HL-60/S4 (cell line): ENCODE measurements around the gene CAMK2N2.

Experiments
- in situ Hi-C: fragments of 300-500 bp; cut with MboI; formaldehyde crosslinking; loops from 2 replicates; pipeline ENCODE4 v1.14.3; 2022; ENCODE audit warnings: low sequenced_read_pairs

CAMK2N2 gene

DNA sequence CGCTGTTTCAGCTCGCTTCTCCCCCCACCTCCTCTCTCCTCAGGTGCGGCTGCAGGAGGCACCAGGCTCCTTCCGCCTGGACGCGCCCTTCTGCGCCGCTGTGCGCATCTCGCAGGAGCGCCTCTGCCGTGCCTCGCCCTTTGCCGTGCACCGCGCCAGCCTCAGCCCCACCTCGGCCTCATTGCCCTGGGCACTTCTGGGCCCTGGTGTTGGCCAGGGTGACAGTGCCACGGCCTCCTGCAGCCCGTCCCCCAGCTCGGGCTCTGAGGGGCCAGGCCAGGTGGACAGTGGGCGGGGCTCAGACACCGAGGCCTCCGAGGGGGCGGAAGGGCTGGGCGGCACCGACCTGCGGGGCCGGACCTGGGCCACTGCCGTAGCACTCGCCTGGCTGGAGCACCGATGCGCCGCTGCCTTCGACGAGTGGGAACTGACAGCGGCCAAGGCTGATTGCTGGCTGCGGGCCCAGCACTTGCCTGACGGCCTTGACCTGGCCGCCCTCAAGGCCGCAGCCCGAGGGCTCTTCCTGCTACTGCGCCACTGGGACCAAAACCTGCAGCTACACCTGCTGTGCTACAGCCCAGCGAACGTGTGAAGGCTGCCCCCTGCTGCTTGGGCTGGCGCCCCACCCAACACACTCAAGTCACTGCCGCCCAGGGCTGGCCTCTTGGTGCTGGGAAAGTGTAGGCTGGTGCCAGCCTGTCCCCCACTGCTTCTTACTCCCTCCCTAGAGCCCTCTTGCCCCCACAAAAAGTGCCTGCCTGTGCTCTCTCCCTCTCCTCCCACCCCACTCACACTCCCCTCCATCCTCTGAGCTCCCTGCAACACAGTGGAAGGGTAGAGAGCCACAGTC, 19.7 kb downstream of the CAMK2N2 start:
- in situ Hi-C loops, result no loop called here

DNA sequence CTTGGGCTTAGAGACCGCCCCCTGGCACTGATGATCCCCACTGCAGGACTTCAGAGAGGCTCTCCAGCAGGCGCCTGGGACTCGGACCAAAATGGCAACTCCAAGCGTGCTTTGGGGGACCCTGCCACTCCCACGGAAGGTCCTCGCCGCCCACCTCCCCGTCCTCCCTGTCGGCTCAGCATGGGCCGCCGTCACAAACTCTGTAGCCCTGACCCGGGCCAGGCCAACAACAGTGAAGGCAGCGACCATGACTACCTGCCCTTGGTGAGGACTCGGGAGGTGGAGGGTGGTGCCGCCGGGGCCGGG, 20.3 kb downstream of the CAMK2N2 start:
- in situ Hi-C loops, result no loop called here

DNA sequence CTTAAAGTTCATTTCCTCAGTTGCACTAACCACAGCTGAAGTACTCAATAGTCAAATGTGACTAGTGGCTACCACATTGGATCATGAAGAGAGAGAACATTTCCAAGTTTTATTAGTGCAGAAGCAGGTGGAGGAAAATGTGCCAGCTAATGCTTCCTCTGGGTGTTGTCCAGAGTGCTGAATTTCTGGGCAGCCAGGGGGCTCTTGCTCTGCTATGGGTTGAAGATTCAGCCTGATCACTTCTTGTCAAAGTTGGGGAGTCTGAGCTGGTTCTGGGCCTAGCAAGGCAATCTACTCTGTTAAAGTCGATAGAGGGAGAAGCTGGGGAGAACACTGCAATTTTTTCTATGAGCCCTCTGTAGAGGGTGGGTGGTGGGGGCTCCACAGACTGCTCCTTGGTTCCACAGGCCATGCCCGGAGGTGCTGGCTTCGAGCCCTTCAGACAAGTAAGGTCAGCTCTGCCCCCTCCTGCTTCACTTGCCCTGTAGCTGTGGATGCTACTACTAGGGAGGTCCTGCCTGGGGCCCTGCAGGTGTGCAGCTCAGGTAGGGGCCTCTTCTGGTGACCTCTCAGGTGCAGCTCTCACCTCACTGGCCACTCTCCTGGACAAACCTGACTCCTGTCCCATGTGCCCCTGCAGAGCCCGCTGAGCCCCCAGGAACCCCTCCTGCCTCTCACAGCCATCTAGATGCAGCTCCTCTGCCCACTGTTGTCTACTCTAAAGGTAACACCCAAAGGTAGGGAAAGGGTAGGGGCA, 20.8 kb downstream of the CAMK2N2 start:
- in situ Hi-C loops, result no loop called here

DNA sequence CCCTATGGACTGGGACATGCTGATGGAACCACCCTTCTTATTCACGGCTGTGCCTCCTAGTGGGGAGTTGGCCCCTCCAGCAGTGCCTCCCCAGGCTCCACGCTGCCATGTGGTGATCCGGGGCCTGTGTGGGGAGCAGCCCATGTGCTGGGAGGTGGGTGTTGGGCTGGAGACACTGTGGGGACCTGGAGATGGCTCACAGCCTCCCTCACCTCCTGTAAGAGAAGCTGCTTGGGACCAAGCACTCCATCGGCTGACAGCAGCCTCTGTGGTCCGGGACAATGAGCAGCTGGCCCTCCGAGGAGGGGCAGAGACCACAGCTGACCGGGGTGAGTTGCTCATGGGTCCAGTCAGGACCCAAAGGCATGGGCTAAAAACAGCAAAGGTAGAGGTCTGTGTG, 21.6 kb downstream of the CAMK2N2 start:
- in situ Hi-C loops, result no loop called here

DNA sequence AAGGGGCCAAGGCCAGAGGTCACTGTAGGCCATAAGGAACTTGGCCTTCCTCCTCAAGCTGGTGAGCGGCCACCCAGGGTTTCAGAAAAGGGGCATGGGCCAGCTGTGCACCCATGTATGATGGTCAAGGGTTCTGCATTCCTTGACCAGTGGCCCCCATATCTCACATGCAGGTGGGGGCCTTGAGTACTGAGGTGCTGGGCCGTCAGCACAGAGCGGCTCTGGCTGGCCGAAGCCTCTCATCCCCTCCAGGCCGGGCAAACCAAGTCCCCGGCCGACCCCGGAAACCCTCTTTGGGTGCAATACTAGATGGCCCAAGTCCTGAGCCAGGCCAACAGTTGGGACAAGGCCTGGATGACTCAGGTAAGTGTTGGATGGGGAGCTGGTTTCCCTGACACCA, 22.1 kb downstream of the CAMK2N2 start:
- in situ Hi-C loops, result no loop called here

DNA sequence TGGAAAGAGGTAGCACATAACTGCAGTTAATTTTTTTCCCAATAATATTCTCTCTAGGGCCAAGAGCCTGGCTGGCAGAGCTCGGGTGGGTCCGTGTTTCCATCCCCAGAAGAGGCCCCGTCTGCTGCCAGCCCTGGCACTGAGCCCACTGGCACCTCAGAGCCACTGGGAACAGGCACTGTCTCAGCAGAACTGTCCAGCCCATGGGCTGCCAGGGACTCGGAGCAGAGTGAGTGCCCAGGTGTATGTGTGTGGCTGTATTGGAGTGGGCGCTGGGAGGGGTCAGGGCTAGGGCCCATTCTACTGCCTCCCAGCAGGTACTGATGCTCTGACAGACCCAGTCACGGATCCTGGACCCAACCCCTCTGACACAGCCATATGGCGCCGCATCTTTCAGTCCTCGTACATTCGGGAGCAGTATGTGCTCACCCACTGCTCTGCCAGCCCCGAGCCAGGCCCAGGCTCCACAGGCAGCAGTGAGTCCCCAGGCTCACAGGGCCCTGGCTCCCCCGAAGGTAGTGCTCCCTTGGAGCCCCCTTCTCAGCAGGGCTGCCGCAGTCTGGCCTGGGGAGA, 23.0 kb downstream of the CAMK2N2 start:
- in situ Hi-C loops, result no loop called here

DNA sequence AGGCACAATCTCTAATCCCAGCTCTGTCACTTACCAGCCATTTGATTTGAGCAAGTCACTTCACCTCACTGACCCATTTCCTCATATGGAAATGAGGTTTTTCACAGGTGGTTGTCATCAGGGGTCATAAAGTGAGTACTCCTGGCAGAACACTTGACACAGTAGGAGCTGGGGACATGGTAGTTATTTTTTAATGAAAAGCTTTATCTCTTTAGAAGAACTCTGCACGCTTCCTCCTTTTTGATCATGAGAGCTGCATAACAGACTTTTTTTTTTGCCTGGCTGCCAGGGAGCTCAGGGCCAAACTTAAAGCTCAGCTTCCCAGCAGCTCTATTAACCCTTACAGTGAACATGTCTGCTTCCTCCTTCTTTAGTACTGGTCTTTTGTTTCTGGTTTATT, 23.5 kb downstream of the CAMK2N2 start:
- in situ Hi-C loops, result no loop called here

DNA sequence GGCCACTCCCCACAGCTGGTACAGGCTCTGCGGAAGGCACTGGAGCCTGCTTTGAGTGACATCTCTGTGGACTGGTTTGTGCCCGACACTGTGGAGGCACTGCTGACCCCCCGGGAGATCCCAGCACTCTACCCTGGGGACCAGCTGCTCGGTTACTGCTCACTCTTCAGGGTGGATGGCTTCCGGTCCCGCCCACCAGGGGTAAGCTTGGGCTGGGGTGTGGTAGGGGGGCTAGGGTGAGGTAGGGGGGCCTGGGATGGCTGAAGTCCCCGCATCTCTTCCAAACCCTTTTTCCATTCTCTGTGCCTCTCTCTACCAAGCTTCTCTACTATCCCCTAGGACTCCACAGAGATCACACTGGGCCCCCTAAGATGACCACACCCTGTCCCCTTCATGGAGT, 24.1 kb downstream of the CAMK2N2 start:
- in situ Hi-C loops, result no loop called here

DNA sequence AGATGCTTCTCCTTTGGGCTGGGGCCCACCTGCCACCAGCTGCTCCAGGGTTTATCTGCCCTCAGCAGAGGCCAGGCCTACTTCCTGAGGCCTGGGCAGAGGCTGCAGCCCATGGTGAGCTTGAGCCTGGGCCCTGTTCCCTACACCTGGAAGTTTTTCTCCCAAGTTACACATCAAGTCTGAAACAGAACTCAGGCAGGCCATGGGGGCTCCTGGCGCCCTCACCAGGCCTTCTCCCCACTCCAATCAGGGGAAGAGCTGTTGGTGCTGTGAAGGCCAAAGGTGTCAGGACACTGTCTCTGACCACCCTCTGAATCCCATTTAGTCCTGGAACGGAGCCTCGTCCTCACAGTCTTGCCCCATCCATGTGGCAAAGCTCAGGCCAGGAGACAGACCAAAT, 24.7 kb downstream of the CAMK2N2 start:
- in situ Hi-C loops, result no loop called here

DNA sequence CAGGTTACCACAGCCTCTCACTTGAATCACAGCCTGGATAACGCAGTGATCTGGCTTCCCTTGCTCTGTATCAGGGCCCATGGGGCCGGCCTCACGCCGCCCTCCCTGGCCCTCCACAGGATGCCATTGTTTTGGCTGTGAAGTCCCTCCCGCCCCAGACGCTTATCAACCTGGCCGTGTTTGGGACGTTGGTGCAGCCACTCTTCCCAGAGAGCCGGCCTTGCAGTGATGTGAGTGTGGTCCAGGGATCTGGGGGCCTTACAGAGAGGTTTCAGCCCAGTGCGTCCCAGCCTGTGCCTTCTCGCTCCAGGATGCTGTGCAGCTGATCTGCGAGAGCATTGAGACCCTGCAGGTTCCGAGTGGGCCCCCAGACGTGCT, 25.3 kb downstream of the CAMK2N2 start:
- in situ Hi-C loops, result no loop called here

DNA sequence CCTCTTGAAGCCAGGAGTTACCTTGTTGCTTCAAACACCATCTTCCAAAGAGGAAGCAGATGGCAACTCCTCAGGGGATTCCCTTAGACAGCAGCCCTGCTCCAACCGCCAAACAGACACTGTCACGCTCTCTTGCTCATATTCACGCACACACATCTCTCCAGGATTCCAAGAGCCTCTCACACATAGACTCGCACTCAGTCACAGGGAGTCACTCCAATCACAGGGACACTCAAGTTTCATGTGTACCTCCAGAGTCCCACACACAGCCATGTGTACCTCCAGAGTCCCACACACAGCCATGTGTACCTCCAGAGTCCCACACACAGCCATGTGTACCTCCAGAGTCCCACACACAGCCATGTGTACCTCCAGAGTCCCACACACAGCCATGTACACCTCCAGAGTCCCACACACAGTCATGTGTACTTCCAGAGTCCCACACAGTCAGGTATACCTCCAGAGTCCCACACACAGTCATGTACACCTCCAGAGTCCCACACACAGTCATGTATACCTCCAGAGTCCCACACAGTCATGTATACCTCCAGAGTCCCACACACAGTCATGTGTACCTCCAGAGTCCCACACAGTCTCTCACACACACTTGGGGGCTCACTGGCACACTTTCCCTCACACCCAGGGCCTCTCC, 25.8 kb downstream of the CAMK2N2 start:
- in situ Hi-C loops, result no loop called here

DNA sequence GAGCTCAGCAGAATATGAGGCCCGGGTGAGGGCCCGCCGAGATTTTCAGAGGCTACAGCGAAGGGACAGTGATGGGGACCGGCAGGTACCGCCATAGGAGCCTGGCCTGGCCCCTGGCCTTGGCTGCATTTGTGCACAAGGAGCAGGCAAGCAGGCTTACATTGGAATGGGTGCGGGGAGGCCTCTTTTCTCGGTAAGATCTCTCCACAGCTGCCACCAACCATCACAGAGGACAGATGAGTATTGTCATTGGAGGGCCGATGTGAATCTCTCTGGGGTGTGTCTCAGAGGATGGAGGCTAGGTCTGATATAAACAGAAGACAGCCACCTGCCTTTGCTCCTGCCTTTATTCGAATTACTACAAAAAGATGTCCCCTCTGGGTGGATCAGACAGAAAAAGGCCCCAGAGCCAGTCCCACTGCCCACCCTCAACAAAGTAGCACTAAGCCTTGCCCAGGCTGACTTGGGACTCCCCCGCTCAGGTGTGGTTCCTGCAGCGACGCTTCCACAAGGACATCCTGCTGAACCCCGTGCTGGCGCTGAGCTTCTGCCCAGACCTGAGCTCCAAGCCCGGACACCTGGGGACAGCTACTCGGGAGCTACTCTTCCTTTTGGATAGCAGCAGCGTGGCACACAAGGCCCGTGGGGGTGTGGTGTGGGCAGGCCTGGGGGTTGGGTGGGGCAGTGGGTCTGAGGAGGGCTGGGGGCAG, 26.5 kb downstream of the CAMK2N2 start:
- in situ Hi-C loops, result no loop called here

DNA sequence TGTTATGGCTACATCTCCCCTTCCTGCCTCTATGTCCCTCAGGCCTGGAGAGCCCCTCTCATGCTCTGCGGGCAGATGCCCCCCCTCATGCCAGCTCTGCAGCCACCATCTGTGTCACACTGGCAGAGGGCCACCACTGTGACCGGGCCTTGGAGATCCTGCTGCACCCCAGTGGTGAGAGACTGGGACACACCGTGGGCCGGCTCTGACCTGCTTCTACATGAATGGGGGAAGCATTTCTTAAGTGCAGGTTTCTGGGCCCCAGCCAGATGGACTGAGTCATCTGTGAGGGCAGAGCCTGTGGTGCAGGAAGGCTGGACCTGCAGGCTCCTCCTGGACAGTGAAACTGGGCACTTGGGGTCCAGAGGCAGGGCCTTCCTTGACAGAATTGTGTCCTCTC, 27.1 kb downstream of the CAMK2N2 start:
- in situ Hi-C loops, result no loop called here

DNA sequence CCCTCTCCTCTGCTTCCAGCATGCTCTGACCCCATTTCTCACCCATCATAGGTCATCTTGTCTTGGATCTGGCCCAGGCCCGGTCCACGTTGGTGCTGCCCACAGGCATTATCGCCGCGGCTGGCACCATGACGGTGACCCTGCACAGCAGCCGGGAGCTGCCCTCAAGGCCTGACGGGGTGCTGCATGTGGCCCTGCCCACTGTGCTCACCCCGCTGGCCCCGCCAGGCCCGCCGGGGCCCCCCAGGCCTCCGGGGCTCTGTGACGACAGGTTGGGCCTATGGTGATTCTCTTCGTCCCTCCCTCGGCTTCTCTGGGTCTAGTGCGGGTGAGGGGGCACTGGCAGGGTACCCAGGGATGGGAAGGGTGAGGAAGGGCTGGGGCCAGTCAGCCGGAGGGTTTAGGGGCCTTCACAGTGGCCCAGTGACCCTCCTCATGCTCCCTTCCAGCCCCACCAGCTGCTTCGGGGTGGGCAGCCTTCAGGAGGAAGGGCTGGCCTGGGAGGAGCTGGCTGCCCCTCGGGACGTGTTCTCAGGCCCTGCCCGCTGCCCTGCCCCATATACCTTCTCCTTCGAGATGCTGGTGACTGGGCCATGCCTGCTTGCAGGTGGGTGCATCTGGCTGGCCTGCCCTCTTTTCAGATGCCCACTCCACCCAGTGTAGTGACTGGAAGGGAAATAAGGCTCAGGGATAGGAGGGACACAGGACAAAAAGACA, 28.1 kb downstream of the CAMK2N2 start:
- in situ Hi-C loops, result no loop called here

DNA sequence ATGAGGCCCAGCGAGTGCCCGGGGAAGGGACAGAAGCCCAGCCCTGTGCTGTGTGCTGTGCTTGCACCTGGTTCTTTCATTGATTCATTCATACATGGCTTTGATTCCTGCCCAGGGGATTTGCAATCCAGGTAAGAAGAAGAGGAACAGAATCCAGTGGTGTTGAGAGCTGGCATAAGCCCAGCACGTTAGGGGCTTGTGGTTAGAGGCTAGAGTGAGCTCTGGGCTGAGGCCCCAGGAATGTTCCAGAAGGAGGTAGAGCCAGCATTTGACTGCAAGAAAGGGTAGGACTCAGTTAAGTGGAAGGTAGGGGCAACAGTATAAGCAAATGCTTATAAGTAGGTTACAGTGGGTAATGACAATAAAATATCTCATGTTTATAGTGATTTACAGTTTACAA, 29.7 kb downstream of the CAMK2N2 start:
- in situ Hi-C loops, result no loop called here

DNA sequence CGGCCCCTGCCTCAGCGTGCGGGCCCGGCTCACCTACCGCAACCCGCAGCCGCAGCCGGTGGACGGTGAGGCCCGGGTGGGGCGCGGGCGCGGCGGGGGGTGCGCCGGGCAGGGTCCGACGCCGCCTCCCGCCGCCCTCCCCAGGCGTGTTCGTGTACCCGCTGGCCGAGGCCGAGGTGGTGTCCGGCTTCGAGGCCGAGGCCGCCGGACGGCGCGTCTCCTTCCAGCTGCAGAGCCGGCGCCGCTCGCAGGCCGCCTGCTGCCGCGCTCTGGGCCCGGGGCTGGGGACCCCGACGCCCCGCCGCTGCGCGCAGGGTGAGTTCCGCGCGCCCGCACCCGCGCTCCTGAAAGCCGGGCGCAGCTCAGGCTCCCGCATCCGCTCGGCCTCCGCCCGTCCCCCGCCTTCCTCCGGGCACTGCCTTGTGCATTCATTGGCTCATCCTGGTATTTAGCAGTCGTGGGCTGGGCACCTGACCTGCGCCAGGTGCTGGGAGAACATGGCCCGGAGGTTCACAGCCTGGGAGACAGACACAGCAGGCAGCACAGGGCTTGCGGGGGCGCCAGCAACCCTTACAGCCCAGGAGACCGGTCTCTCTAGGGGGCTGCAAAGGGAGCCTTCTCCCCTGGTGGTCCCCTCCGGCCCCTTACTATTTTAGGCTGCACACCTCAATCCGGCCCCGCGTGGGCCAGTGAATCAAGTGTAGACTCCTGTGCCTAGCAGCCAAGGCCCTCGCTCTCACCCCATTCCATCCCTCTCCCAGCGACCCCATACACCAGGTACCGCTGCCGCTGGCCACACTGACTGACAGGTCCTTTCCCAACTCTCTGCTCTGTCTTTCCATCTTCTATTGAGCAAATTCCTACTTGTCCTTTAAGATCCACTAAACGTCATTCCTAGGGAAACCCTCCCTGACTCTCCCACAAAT, 30.5 kb downstream of the CAMK2N2 start:
- in situ Hi-C loops, result no loop called here

DNA sequence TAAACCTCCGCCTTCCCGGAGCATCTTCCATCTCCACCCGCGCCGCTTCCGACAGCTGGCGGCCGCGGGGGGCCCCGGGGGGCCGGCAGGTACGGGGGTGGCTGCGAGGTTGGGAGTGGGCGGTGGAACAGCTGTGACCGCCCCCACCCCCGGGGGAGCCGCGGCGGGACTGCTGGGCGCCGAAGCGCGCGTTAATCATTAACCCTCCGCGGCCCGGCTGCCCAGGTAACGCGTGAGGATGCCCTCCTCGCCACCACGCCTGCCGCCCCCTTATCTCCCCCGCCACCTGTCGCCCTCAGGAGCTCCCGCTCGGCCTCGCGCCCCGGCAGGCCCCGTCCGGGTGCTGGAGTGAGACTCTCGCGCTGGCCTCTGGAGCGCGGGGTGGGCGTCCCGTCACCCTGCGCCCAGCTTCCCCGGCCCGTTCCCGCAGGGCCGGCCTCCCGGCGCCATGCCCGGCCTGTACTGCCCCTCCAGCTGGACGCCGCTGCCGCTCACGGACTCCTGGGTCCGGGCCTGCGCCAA, 31.2 kb downstream of the CAMK2N2 start:
- in situ Hi-C loops, result no loop called here

DNA sequence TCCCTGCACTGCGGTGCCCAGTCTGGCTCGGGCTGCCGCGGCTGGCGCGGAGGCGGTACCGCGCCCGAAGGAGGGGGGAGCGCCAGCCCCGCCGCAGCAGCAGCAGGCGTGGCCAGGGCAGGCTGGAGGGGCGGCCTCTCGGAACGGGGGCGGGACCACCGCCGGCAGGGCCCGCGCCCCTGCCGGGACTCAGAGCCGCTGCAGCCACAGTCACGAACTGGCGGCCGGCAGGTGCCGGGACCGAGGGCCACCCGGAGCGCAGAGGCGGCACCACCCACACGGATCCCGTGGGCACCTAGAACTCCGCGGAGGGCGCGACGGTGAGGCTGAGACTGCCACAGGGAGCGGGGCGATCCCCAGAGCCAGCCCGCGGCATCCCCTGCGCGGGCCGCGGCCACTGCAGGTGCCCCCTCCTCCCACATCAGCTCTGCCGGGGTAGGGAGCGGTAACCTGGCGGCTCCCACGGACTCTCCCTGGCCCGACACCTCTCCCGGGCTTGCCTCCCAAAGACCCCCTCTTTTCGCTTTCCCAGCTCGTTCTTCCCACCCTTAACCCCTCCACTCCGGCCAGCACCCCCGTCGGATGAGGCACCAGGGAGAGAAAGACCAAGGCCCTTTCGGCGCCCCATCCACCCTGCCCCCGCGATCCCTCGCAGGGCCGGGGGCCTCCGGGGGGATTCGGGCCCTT, 31.8 kb downstream of the CAMK2N2 start, which contains the start of gene VWA5B2:
VWA5B2 (plus strand) TSS at position 192 of the 687 bp plus-strand sequence. CDS start 944 bp downstream, outside the sequence.
- in situ Hi-C loops, result no loop called here
